ENCODE data around the gene XCR1. TPM values are rescaled to one million over a fixed set of nuclear protein-coding genes. Genes with fewer than 3 reads are reported as not detected.

Gene XCR1
- total RNA-seq, 1 donor from 2014 or later = not detected

GRCh38 chr3:46029953-46030543 lies 2.8 kb upstream of the XCR1 start:
- no peak for TF ChIP-seq CTCF (IDR thresholded peaks at IDR 0.05)
- H3K27me3 Mint-ChIP-seq (ENCODE audit: low read depth) = peaks cover 12% of the 10 kb centered on the region
- peaks cover 5% of the 10 kb centered on the region for H3K9me3 Mint-ChIP-seq (ENCODE audit: low read depth)

GRCh38 chr3:46027736-46028397 lies 584 bp upstream of the XCR1 start:
- Mint-ChIP-seq H3K27ac (ENCODE audit: unreplicated experiment) (no peak overlapping the region), H3K4me1 (ENCODE audit: low read depth) (no peaks in the 10 kb centered on the region), H3K36me3 (ENCODE audit: low read depth) (no peaks in the 10 kb centered on the region), H3K27me3 (ENCODE audit: low read depth) (peaks cover 8% of the 10 kb centered on the region), H3K4me3 (ENCODE audit: unreplicated experiment) (no peak overlapping the region), H3K9me3 (ENCODE audit: low read depth) (peaks cover 5% of the 10 kb centered on the region)
- DNase-seq (ENCODE audit: low spot score) = no peak
- TF ChIP-seq CTCF (IDR thresholded peaks at IDR 0.05) = no peak

More at GRCh38 chr3:46029953-46030543, 2.8 kb upstream of the XCR1 start:
- Mint-ChIP-seq H3K4me1 (ENCODE audit: low read depth) (no peaks in the 10 kb centered on the region), H3K4me3 (ENCODE audit: unreplicated experiment) (no peak overlapping the region), H3K27ac (ENCODE audit: unreplicated experiment) (no peak overlapping the region), H3K36me3 (ENCODE audit: low read depth) (no peaks in the 10 kb centered on the region)
- no peak for DNase-seq (ENCODE audit: low spot score)

GRCh38 chr3:46025139-46025538 lies 2.1 kb downstream of the XCR1 start:
- Mint-ChIP-seq H3K4me3 (ENCODE audit: unreplicated experiment) (no peak overlapping the region), H3K27ac (ENCODE audit: unreplicated experiment) (no peak overlapping the region)

GRCh38 chr3:46024131-46024530 lies 3.2 kb downstream of the XCR1 start:
- Mint-ChIP-seq H3K4me1 (ENCODE audit: low read depth) (no peaks in the 10 kb centered on the region), H3K9me3 (ENCODE audit: low read depth) (peaks cover 5% of the 10 kb centered on the region), H3K36me3 (ENCODE audit: low read depth) (no peaks in the 10 kb centered on the region), H3K27me3 (ENCODE audit: low read depth) (peaks cover 14% of the 10 kb centered on the region), H3K4me3 (ENCODE audit: unreplicated experiment) (no peak overlapping the region), H3K27ac (ENCODE audit: unreplicated experiment) (no peak overlapping the region)
- no peak for TF ChIP-seq CTCF (IDR thresholded peaks at IDR 0.05)
- DNase-seq (ENCODE audit: low spot score) = no peak

More at GRCh38 chr3:46025139-46025538, 2.1 kb downstream of the XCR1 start:
- Mint-ChIP-seq H3K27me3 (ENCODE audit: low read depth) (peaks cover 14% of the 10 kb centered on the region), H3K36me3 (ENCODE audit: low read depth) (no peaks in the 10 kb centered on the region), H3K9me3 (ENCODE audit: low read depth) (peaks cover 5% of the 10 kb centered on the region), H3K4me1 (ENCODE audit: low read depth) (no peaks in the 10 kb centered on the region)
- no peak for DNase-seq (ENCODE audit: low spot score)
- no peak for TF ChIP-seq CTCF (IDR thresholded peaks at IDR 0.05)

GRCh38 chr3:46022909-46023785 lies 4.1 kb downstream of the XCR1 start:
- Mint-ChIP-seq H3K36me3 (ENCODE audit: low read depth) (no peaks in the 10 kb centered on the region), H3K4me3 (ENCODE audit: unreplicated experiment) (no peak overlapping the region), H3K27me3 (ENCODE audit: low read depth) (peaks cover 14% of the 10 kb centered on the region), H3K27ac (ENCODE audit: unreplicated experiment) (no peak overlapping the region), H3K9me3 (ENCODE audit: low read depth) (peaks cover 5% of the 10 kb centered on the region), H3K4me1 (ENCODE audit: low read depth) (no peaks in the 10 kb centered on the region)
- no peak for DNase-seq (ENCODE audit: low spot score)
- TF ChIP-seq CTCF (IDR thresholded peaks at IDR 0.05) = no peak

Data from chondrocyte (in vitro differentiated cells).